Tibial nerve (tissue), 4 donors: Measurements from ENCODE around the gene FAM216B. TPM values are rescaled to one million over a fixed set of nuclear protein-coding genes. Genes with fewer than 3 reads are reported as not detected.

Experiments used
- DNase-seq, 2 donors: peaks; one replicate each; pipeline ENCODE4 v3.0.0-alpha.2; 2019; ENCODE audit warnings: low spot score in 2 of 2
- H3K27ac ChIP-seq, 4 donors: fragments of 200-600 bp; sonication (generic) in 3 of 4; one replicate each; pipeline ENCODE4 v1.5.1; 2017 to 2019; ENCODE audit warnings: mild to moderate bottlenecking in 1 of 4
- H3K27me3 ChIP-seq, 2 donors: fragments of 200-600 bp; sonication (generic) in 1 of 2; one replicate each; pipeline versions ENCODE4 v1.5.1 to v1.6.0; 2017 to 2019
- H3K36me3 ChIP-seq, 3 donors: fragments of 200-600 bp; sonication (generic); one replicate each; pipeline ENCODE4 v1.5.1; 2018 to 2019
- H3K4me1 ChIP-seq, 4 donors: fragments of 200-600 bp; sonication (generic) in 3 of 4; one replicate each; pipeline ENCODE4 v1.5.1; 2017 to 2019
- H3K4me3 ChIP-seq, 4 donors: fragments of 200-600 bp; sonication (generic) in 3 of 4; one replicate each; pipeline ENCODE4 v1.5.1; 2017 to 2019; ENCODE audit warnings: mild to moderate bottlenecking in 1 of 4, moderate library complexity in 1 of 4
- H3K9me3 ChIP-seq, 4 donors: fragments of 200-600 bp; sonication (generic) in 3 of 4; one replicate each; pipeline ENCODE4 v1.5.1; 2017 to 2019
- CTCF ChIP-seq, 5 experiments: fragments of 200-600 bp in 3 of 5; fragments of 450-650 bp in 2 of 5; sonication (generic) in 3 of 5; IDR thresholded peaks; one replicate each; pipeline ENCODE4 v1.5.1; 2016 to 2019; ENCODE audit warnings: antibody characterized with exemption in 5 of 5, mild to moderate bottlenecking in 3 of 5, moderate library complexity in 2 of 5
- EP300 ChIP-seq, 2 donors: sonication (generic); formaldehyde crosslinking; IDR thresholded peaks; one replicate each; pipeline ENCODE4 v1.6.1; 2017; ENCODE audit warnings: antibody characterized with exemption in 2 of 2, mild to moderate bottlenecking in 1 of 2
- POLR2A ChIP-seq, 2 donors: fragments of 450-650 bp; IDR thresholded peaks; one replicate each; pipeline ENCODE4 v1.6.1; 2017; ENCODE audit warnings: antibody characterized with exemption in 2 of 2, mild to moderate bottlenecking in 2 of 2, moderate library complexity in 2 of 2
- WGBS, 2 donors: methylation state at CpG; one replicate each; pipeline ENCODE4 v1.1.5; 2018; 5-methylcytosine and 5-hydroxymethylcytosine counted together
- total RNA-seq, 4 donors: library from RNA; depleted of rRNA; stranded (reverse); fragments of >200 nt; gene quantifications; one replicate each; pipeline ENCODE4 v1.1.0, GENCODE V29; 2016

The FAM216B gene
- total RNA-seq, 4 donors from 2014 or later, result not detected

- H3K27me3 ChIP-seq, result no peaks in the 10 kb centered on the region
- H3K4me3 ChIP-seq, result no peak overlapping the region
- 68 to 75% methylated on average over 2 of the region's 2 CpGs for WGBS, 2 donors
- H3K36me3 ChIP-seq, result no peaks in the 10 kb centered on the region
- H3K9me3 ChIP-seq, result no peaks in the 10 kb centered on the region
- no peaks in the 10 kb centered on the region for H3K4me1 ChIP-seq
- DNase-seq, result no peak
- H3K27ac ChIP-seq, result no peak overlapping the region
- TF ChIP-seq EP300 (IDR thresholded peaks at IDR 0.05), result no peak
- no peak for TF ChIP-seq POLR2A (IDR thresholded peaks at IDR 0.05)
- no peak for TF ChIP-seq CTCF (IDR thresholded peaks at IDR 0.05)
These were observed 22.3 kb downstream of the FAM216B start for GRCh38 chr13:42803563-42804204.

- H3K9me3 ChIP-seq, result no peaks in the 10 kb centered on the region
- H3K36me3 ChIP-seq, result no peaks in the 10 kb centered on the region
- DNase-seq, result no peak
- no peak overlapping the region for H3K27ac ChIP-seq
- no peaks in the 10 kb centered on the region for H3K4me1 ChIP-seq
- no peaks in the 10 kb centered on the region for H3K27me3 ChIP-seq
- H3K4me3 ChIP-seq, result no peak overlapping the region
- WGBS, 2 donors, result 70 to 83% methylated on average over 4 of the region's 4 CpGs
- TF ChIP-seq CTCF (IDR thresholded peaks at IDR 0.05), result no peak
- TF ChIP-seq EP300 (IDR thresholded peaks at IDR 0.05), result no peak
- TF ChIP-seq POLR2A (IDR thresholded peaks at IDR 0.05), result no peak
These were observed 23.0 kb downstream of the FAM216B start for GRCh38 chr13:42804244-42804874.

GRCh38 chr13:42807241-42807640 lies 25.9 kb downstream of the FAM216B start:
- H3K4me1 ChIP-seq, result no peaks in the 10 kb centered on the region
- no peak for TF ChIP-seq POLR2A (IDR thresholded peaks at IDR 0.05)
- no peak for TF ChIP-seq EP300 (IDR thresholded peaks at IDR 0.05)
- TF ChIP-seq CTCF (IDR thresholded peaks at IDR 0.05), result no peak
- no peaks in the 10 kb centered on the region for H3K36me3 ChIP-seq
- H3K9me3 ChIP-seq, result no peaks in the 10 kb centered on the region
- H3K4me3 ChIP-seq, result no peak overlapping the region
- DNase-seq, result no peak
- WGBS, 2 donors, result 49 to 62% methylated on average over 2 of the region's 2 CpGs
- H3K27ac ChIP-seq, result no peak overlapping the region
- H3K27me3 ChIP-seq, result no peaks in the 10 kb centered on the region

- H3K36me3 ChIP-seq, result no peaks in the 10 kb centered on the region
- no peak overlapping the region for H3K27ac ChIP-seq
- 84 to 85% methylated on average over 4 of the region's 4 CpGs for WGBS, 2 donors
- no peaks in the 10 kb centered on the region for H3K4me1 ChIP-seq
- no peaks in the 10 kb centered on the region for H3K9me3 ChIP-seq
- H3K4me3 ChIP-seq, result no peak overlapping the region
- no peak for DNase-seq
- H3K27me3 ChIP-seq, result no peaks in the 10 kb centered on the region
- no peak for TF ChIP-seq CTCF (IDR thresholded peaks at IDR 0.05)
These were observed 26.5 kb downstream of the FAM216B start for GRCh38 chr13:42807866-42808265.

GRCh38 chr13:42808341-42808940 lies 27.1 kb downstream of the FAM216B start:
- WGBS, 2 donors, result 55 to 59% methylated on average over 5 of the region's 5 CpGs
- DNase-seq, result no peak

More at GRCh38 chr13:42808341-42808940, 27.1 kb downstream of the FAM216B start:
- Histone ChIP-seq H3K27me3 (no peaks in the 10 kb centered on the region), H3K4me3 (no peak overlapping the region), H3K27ac (no peak overlapping the region), H3K36me3 (no peaks in the 10 kb centered on the region), H3K4me1 (no peaks in the 10 kb centered on the region), H3K9me3 (no peaks in the 10 kb centered on the region)
- TF ChIP-seq CTCF (IDR thresholded peaks at IDR 0.05) (no peak), EP300 (IDR thresholded peaks at IDR 0.05) (no peak)
